ENCODE measurements around the gene SPECC1L.
"Not testable (repeated sequence)": the region's sequence is repeated elsewhere in the genome, so short reads cannot be mapped to it uniquely, and the experiment has no call there.

DNA sequence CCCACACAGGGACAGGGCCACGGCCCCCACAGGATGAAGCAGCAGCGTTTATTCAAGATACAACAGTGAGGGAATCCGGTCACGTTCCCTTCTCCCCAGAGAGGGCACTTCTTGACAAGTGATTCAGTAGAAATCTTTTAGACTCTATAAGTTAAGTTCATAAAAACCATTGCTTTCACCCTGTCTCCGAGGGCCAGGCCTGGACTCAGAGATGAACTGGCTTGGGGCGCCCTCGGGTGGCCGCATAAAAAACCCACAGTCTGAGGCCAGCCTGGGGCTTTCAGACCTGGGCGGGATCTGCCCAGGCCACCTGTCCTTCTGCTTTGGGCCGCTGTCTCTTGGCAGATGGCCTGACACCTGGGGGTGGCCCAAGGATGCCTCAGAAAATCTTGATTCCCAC lies 11.2 kb upstream of the SPECC1L start:
- not testable (repeated sequence) for TF ChIP-seq POLR2A (IDR thresholded peaks at IDR 0.05; ENCODE audit: low read depth)
- TF ChIP-seq, protein P1, sequence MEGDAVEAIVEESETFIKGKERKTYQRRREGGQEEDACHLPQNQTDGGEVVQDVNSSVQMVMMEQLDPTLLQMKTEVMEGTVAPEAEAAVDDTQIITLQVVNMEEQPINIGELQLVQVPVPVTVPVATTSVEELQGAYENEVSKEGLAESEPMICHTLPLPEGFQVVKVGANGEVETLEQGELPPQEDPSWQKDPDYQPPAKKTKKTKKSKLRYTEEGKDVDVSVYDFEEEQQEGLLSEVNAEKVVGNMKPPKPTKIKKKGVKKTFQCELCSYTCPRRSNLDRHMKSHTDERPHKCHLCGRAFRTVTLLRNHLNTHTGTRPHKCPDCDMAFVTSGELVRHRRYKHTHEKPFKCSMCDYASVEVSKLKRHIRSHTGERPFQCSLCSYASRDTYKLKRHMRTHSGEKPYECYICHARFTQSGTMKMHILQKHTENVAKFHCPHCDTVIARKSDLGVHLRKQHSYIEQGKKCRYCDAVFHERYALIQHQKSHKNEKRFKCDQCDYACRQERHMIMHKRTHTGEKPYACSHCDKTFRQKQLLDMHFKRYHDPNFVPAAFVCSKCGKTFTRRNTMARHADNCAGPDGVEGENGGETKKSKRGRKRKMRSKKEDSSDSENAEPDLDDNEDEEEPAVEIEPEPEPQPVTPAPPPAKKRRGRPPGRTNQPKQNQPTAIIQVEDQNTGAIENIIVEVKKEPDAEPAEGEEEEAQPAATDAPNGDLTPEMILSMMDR (IDR thresholded peaks at IDR 0.05) = peak in 1 of 3 experiments; percentile 39
